Heart left ventricle (tissue), 16 donors: ENCODE data around the gene RIPPLY2. TPM values are rescaled to one million over a fixed set of nuclear protein-coding genes. Genes with fewer than 3 reads are reported as not detected.

Experiments used
- ATAC-seq, 4 donors: fragments of 200-7000 bp; cut with Tn5 transposase; one replicate each; pipeline ENCODE4 v1.9.1; 2020 to 2022; ENCODE audit warnings: moderate library complexity in 4 of 4, mild to moderate bottlenecking in 3 of 4, moderate number of reproducible peaks in 1 of 4
- DNase-seq, 5 donors: peaks; one replicate each; pipeline ENCODE4 v3.0.0-alpha.2; 2020
- H3K27ac ChIP-seq, 12 donors: fragments of 200-600 bp; sonication (generic) in 4 of 12; one replicate each; pipeline versions ENCODE4 v1.5.0 to v1.8.0; 2016 to 2022; ENCODE audit warnings: mild to moderate bottlenecking in 2 of 12
- H3K27me3 ChIP-seq, 9 donors: fragments of 200-600 bp; sonication (generic) in 2 of 9; one replicate each; pipeline versions ENCODE4 v1.5.1 to v1.8.0; 2016 to 2022; ENCODE audit warnings: mild to moderate bottlenecking in 3 of 9
- H3K36me3 ChIP-seq, 9 donors: fragments of 200-600 bp; sonication (generic) in 2 of 9; one replicate each; pipeline versions ENCODE4 v1.5.0 to v1.8.0; 2018 to 2022; ENCODE audit warnings: mild to moderate bottlenecking in 2 of 9
- H3K4me1 ChIP-seq, 12 donors: fragments of 200-600 bp; sonication (generic) in 4 of 12; one replicate each; pipeline versions ENCODE4 v1.5.0 to v1.8.0; 2016 to 2022; ENCODE audit warnings: mild to moderate bottlenecking in 3 of 12
- H3K4me3 ChIP-seq, 12 donors: fragments of 200-600 bp; sonication (generic) in 4 of 12; one replicate each; pipeline versions ENCODE4 v1.5.0 to v1.8.0; 2017 to 2022; ENCODE audit warnings: mild to moderate bottlenecking in 9 of 12, moderate library complexity in 4 of 12
- H3K9me3 ChIP-seq, 12 donors: fragments of 200-600 bp; sonication (generic) in 4 of 12; one replicate each; pipeline versions ENCODE4 v1.5.0 to v1.8.0; 2016 to 2022; ENCODE audit warnings: mild to moderate bottlenecking in 1 of 12
- CTCF ChIP-seq, 12 donors: fragments of 200-600 bp; sonication (generic) in 4 of 12; IDR thresholded peaks; one replicate each; pipeline versions ENCODE4 v1.5.0 to v1.8.0; 2018 to 2022; ENCODE audit warnings: antibody characterized with exemption in 12 of 12, mild to moderate bottlenecking in 5 of 12
- POLR2A ChIP-seq, 2 donors: fragments of 450-650 bp; IDR thresholded peaks; one replicate each; pipeline ENCODE4 v1.6.1; 2017; ENCODE audit warnings: antibody characterized with exemption in 2 of 2, mild to moderate bottlenecking in 2 of 2, moderate library complexity in 2 of 2
- WGBS, 4 donors: extraction: QIAGEN DNeasy Blood & Tissue Kit in 2 of 4; methylation state at CpG; one replicate each; pipeline versions ENCODE4 v1.1.5 to v1.1.7; 2013 to 2018; 5-methylcytosine and 5-hydroxymethylcytosine counted together
- intact Hi-C, 10 donors: fragments of 100-400 bp; cut with DNase I; formaldehyde crosslinking; loops; one replicate each; pipeline versions ENCODE4 v1.11.1 to v1.14.2; 2022
- polyA plus RNA-seq, 2 donors: library from polyadenylated mRNA; stranded (reverse); fragments of 200-250 nt; gene quantifications; one replicate each; pipeline ENCODE4 v1.2.3, GENCODE V29; 2013
- total RNA-seq, 9 donors: library from RNA; depleted of rRNA in 2 of 9; stranded (reverse); fragments of >200 nt in 2 of 9; fragmentation: NEBNext Ultra II Directional in 3 of 9; extraction: Animal tissue kit (Norgen Biotek cat#: 25700) in 3 of 9; gene quantifications; one replicate each; pipeline versions ENCODE4 v1.1.0 to v1.2.4, GENCODE V29; 2016 to 2023
- donor health status: ischemic (EF 13 %, LVEDD 7.1; RV severe dilation, severe dysfunction).
- donor health status: healthy with polysubstance abuse.
- donor health status: DM: no; HTN: yes; CAD: no.
- donor health status: DM: no; HTN: no; CAD: no.
- donor health status: ischemic (EF 25% LVEDD 6.9; RV normal size, moderate dysfunction).
- donor health status: ischemic (EF 25% LVEDD 5.7; RV mildly dilated, moderate dysfunction).
- donor health status: healthy.
- donor health status: DM: yes; HTN: yes; CAD: no.
- donor health status: ischemic (EF 35%, LVEDD 5.7; RV mildly dilated, moderate dysfunction).
- donor health status: nonischemic (EF 11% LVEDD 7.7; RV severe dilation, severe dysfunction).
- donor health status: DM: yes; HTN: yes; CAD: no.
- donor health status: PGD.
- donor health status: ischemic (EF 29% LVEDD 5.4; RV normal size, mild dysfunction).
- donor health status: nonischemic (EF 23%, LVEDD 6.1; RV moderate dilation, normal function).

Gene RIPPLY2
- total and polyA plus RNA-seq, 11 donors = not detected

- H3K27ac ChIP-seq = peak overlapping the region in 9 of 12 donors; percentile 81 to 92 (median 88)
- ATAC-seq = no peak
Measured at GRCh38 chr6:83860359-83860755, 7.2 kb downstream of the RIPPLY2 start.

GRCh38 chr6:83860782-83861495, 7.8 kb downstream of the RIPPLY2 start:
- H3K27ac ChIP-seq = peak overlapping the region in 1 of 12 donors; percentile 88
- ATAC-seq (no peak), DNase-seq (no peak)
- H3K9me3 ChIP-seq = no peaks in the 10 kb centered on the region
- peak overlapping the region in 7 of 12 donors; percentile 65 to 94 (median 80) for H3K4me3 ChIP-seq
- H3K36me3 ChIP-seq = peaks cover 0 to 23% (median 19%) of the 10 kb centered on the region in 9 donors
- no peaks in the 10 kb centered on the region for H3K27me3 ChIP-seq
- H3K4me1 ChIP-seq = peaks cover 0 to 30% (median 14%) of the 10 kb centered on the region in 12 donors
- TF ChIP-seq CTCF (IDR thresholded peaks at IDR 0.05) (no peak), POLR2A (IDR thresholded peaks at IDR 0.05) (no peak)
- intact Hi-C loops = no loop called here
- WGBS, 4 donors = 70 to 80% (median 78%) methylated on average over 8 of the region's 8 CpGs

More at GRCh38 chr6:83860359-83860755, 7.2 kb downstream of the RIPPLY2 start:
- DNase-seq = no peak
- no peaks in the 10 kb centered on the region for H3K9me3 ChIP-seq
- TF ChIP-seq CTCF (IDR thresholded peaks at IDR 0.05) (no peak), POLR2A (IDR thresholded peaks at IDR 0.05) (no peak)
- 18 to 33% (median 22%) methylated on average over 7 of the region's 7 CpGs for WGBS, 4 donors
- H3K4me1 ChIP-seq = peaks cover 0 to 30% (median 14%) of the 10 kb centered on the region in 12 donors
- intact Hi-C loops = no loop called here
- peak overlapping the region; percentile 65 to 94 (median 82) for H3K4me3 ChIP-seq
- H3K36me3 ChIP-seq = peaks cover 0 to 18% (median 14%) of the 10 kb centered on the region in 9 donors
- H3K27me3 ChIP-seq = peaks cover 0 to 5% (median 0%) of the 10 kb centered on the region in 9 donors

- Histone ChIP-seq H3K27ac (no peak overlapping the region), H3K36me3 (peaks cover 0 to 42% (median 32%) of the 10 kb centered on the region in 9 donors), H3K9me3 (no peaks in the 10 kb centered on the region), H3K4me3 (no peak overlapping the region), H3K27me3 (no peaks in the 10 kb centered on the region), H3K4me1 (peaks cover 0 to 36% (median 14%) of the 10 kb centered on the region in 12 donors)
- intact Hi-C loops = no loop called here
- no peak for ATAC-seq
- no peak for TF ChIP-seq POLR2A (IDR thresholded peaks at IDR 0.05)
- no peak for TF ChIP-seq CTCF (IDR thresholded peaks at IDR 0.05)
- no peak for DNase-seq
- WGBS, 4 donors = 79 to 88% (median 87%) methylated on average over 4 of the region's 4 CpGs
Measured at GRCh38 chr6:83862776-83863471, 9.8 kb downstream of the RIPPLY2 start.

GRCh38 chr6:83867043-83867442, 13.9 kb downstream of the RIPPLY2 start:
- intact Hi-C loops = no loop called here
- H3K4me3 ChIP-seq = no peak overlapping the region
- ATAC-seq (no peak), DNase-seq (no peak)
- H3K27me3 ChIP-seq = no peaks in the 10 kb centered on the region
- peak overlapping the region in 1 of 12 donors; percentile 23 for H3K27ac ChIP-seq
- no peaks in the 10 kb centered on the region for H3K9me3 ChIP-seq
- H3K4me1 ChIP-seq = peaks cover 0 to 20% (median 0%) of the 10 kb centered on the region in 12 donors
- TF ChIP-seq POLR2A (IDR thresholded peaks at IDR 0.05) = no peak
- TF ChIP-seq CTCF (IDR thresholded peaks at IDR 0.05) = no peak
- peaks cover 0 to 46% (median 35%) of the 10 kb centered on the region in 9 donors for H3K36me3 ChIP-seq
